B cell (primary cell): Measurements from ENCODE around the gene ATF4. TPM values are rescaled to one million over a fixed set of nuclear protein-coding genes. Genes with fewer than 3 reads are reported as not detected.

Source experiments
- ATAC-seq: fragments of 200-7000 bp; cut with Tn5 transposase; one replicate; pipeline ENCODE4 v1.10.0; 2021; ENCODE audit warnings: low read depth, mild to moderate bottlenecking, moderate number of reproducible peaks, moderate library complexity
- CTCF ChIA-PET: fragments of 350-600 bp; sonication (Branson Sonifier 250); formaldehyde crosslinking; loops from one replicate; lab custom pipeline; 2021; ENCODE audit warnings: antibody characterized with exemption, inconsistent platforms; lab: Charles Lee
- POLR2A ChIA-PET: fragments of 350-600 bp; sonication (Branson Sonifier 250); formaldehyde crosslinking; loops from one replicate; lab custom pipeline; 2021; ENCODE audit warnings: antibody characterized with exemption; lab: Charles Lee
- DNase-seq: peaks from one replicate; pipeline ENCODE4 v3.0.0; 2013
- H2AFZ ChIP-seq: 2 replicates; pipeline ENCODE4 v1.6.1; 2012; ENCODE audit warnings: mild to moderate bottlenecking, low read depth, low read length; ENCODE audit not compliant: insufficient read depth, poor library complexity, severe bottlenecking
- H3K27ac ChIP-seq, 2 donors: 1 replicate in 1 of 2; 2 replicates in 1 of 2; pipeline ENCODE4 v1.5.1; 2012 to 2013; ENCODE audit warnings: low read length in 2 of 2, mild to moderate bottlenecking in 2 of 2, moderate library complexity in 1 of 2
- H3K27me3 ChIP-seq, 4 experiments: fragments of 200-600 bp in 1 of 4; sonication (generic) in 1 of 4; replicated peaks in 1 of 4; 1 replicate in 2 of 4; 2 replicates in 2 of 4; pipeline versions ENCODE4 v1.6.1 to v1.7.0; 2013 to 2016; ENCODE audit warnings: low read length in 3 of 4, mild to moderate bottlenecking in 2 of 4, mixed read lengths in 1 of 4, moderate library complexity in 1 of 4; ENCODE audit not compliant: insufficient read depth in 4 of 4, control insufficient read depth in 3 of 4; ENCODE audit errors: control extremely low read depth in 1 of 4
- H3K36me3 ChIP-seq, 2 experiments: replicated peaks in 1 of 2; 1 replicate in 1 of 2; 2 replicates in 1 of 2; pipeline versions ENCODE4 v1.6.1 to v1.7.1; 2013; ENCODE audit warnings: low read length in 1 of 2; ENCODE audit not compliant: insufficient read depth in 2 of 2, control insufficient read depth in 1 of 2; ENCODE audit errors: control extremely low read depth in 1 of 2, extremely low read depth in 1 of 2
- H3K4me1 ChIP-seq, 2 donors: fragments of 200-600 bp in 1 of 2; sonication (generic) in 1 of 2; 1 replicate in 1 of 2; 2 replicates in 1 of 2; pipeline versions ENCODE4 v1.5.1 to v1.6.1; 2013 to 2017; ENCODE audit warnings: low read length in 2 of 2; ENCODE audit not compliant: control insufficient read depth in 2 of 2, insufficient read depth in 2 of 2
- H3K4me2 ChIP-seq: replicated peaks from 2 replicates; pipeline ENCODE3; 2012; ENCODE audit warnings: mild to moderate bottlenecking, low read depth, low read length; ENCODE audit not compliant: poor library complexity, severe bottlenecking
- H3K4me3 ChIP-seq, 5 experiments: fragments of 200-600 bp in 1 of 5; sonication (generic) in 1 of 5; 1 replicate in 3 of 5; 2 replicates in 2 of 5; pipeline versions ENCODE4 v1.5.1 to v1.7.0; 2011 to 2016; ENCODE audit warnings: low read length in 4 of 5, mild to moderate bottlenecking in 4 of 5, low read depth in 2 of 5, control low read depth in 1 of 5, moderate library complexity in 1 of 5; ENCODE audit not compliant: insufficient read depth in 1 of 5; ENCODE audit errors: control extremely low read depth in 1 of 5, extremely low read depth in 1 of 5
- H3K79me2 ChIP-seq: fragments of 200-600 bp; sonication (generic); one replicate; pipeline ENCODE4 v1.6.0; 2016; ENCODE audit warnings: low read length; ENCODE audit not compliant: control insufficient read depth, insufficient read depth
- H3K9ac ChIP-seq: fragments of 200-600 bp; sonication (generic); 2 replicates; pipeline ENCODE4 v1.6.1; 2017; ENCODE audit warnings: mild to moderate bottlenecking, low read length, moderate library complexity
- H3K9me3 ChIP-seq, 3 donors: one replicate each; pipeline versions ENCODE4 v1.6.1 to v1.7.1; 2013; ENCODE audit warnings: low read length in 2 of 3; ENCODE audit not compliant: control insufficient read depth in 2 of 3, insufficient read depth in 1 of 3; ENCODE audit errors: control extremely low read depth in 1 of 3
- H4K20me1 ChIP-seq: 2 replicates; pipeline ENCODE4 v1.6.0; 2012; ENCODE audit warnings: mild to moderate bottlenecking, low read length; ENCODE audit not compliant: insufficient read depth, control insufficient read depth, poor library complexity, severe bottlenecking
- H3K27ac Mint-ChIP-seq: one replicate; pipeline ENCODE4 v1.8.0; 2021; ENCODE audit warnings: mixed read lengths
- H3K27me3 Mint-ChIP-seq: one replicate; pipeline ENCODE4 v1.8.0; 2021; ENCODE audit warnings: mixed read lengths
- H3K4me1 Mint-ChIP-seq: one replicate; pipeline ENCODE4 v1.8.0; 2021; ENCODE audit warnings: mixed read lengths
- H3K4me3 Mint-ChIP-seq: one replicate; pipeline ENCODE4 v1.8.0; 2021; ENCODE audit warnings: mixed read lengths
- H3K9me3 Mint-ChIP-seq: one replicate; pipeline ENCODE4 v1.8.0; 2022; ENCODE audit warnings: mixed read lengths; ENCODE audit not compliant: insufficient read depth
- CTCF ChIP-seq: fragments of 200-600 bp; IDR thresholded peaks from one replicate; pipeline ENCODE4 v1.8.0; 2022; ENCODE audit warnings: antibody characterized with exemption, mild to moderate bottlenecking
- EZH2 ChIP-seq: IDR thresholded peaks from 2 replicates; pipeline ENCODE4 v1.6.1; 2012; ENCODE audit warnings: borderline replicate concordance, low read depth, mild to moderate bottlenecking, moderate library complexity, low read length; ENCODE audit not compliant: insufficient read depth, poor library complexity, severe bottlenecking
- WGBS: methylation state at CpG from one replicate; pipeline ENCODE4 v1.1.5; 2013; ENCODE audit warnings: missing lambda C conversion rate; ENCODE audit not compliant: insufficient coverage; 5-methylcytosine and 5-hydroxymethylcytosine counted together
- intact Hi-C: fragments of 100-400 bp; cut with micrococcal nuclease; formaldehyde crosslinking; loops from one replicate; pipeline ENCODE4 v1.10.0; 2022
- polyA plus RNA-seq: library from polyadenylated mRNA; depleted of rRNA; stranded (reverse); fragments of >200 nt; gene quantifications from 2 replicates; pipeline ENCODE4 v1.2.3, GENCODE V29; 2012
- total RNA-seq, 2 donors: library from RNA; stranded (reverse); fragments of 120-200 nt in 1 of 2; gene quantifications; 1 replicate in 1 of 2; 2 replicates in 1 of 2; pipeline versions ENCODE4 v1.2.3 to v1.2.4, GENCODE V29; 2013 to 2022

Gene ATF4
- total and polyA plus RNA-seq, 2 donors (not counting 1 experiment from before 2014, with no cell fraction given) = 244 to 678 TPM

GRCh38 chr22:39536711-39537110, 16.3 kb downstream of the ATF4 start:
- DNase-seq = no peak
- Histone ChIP-seq H3K27ac (no peak overlapping the region), H3K27me3 (peaks cover 0 to 8% (median 0%) of the 10 kb centered on the region in 4 experiments), H4K20me1 (peaks cover 5% of the 10 kb centered on the region), H3K79me2 (peaks cover 8% of the 10 kb centered on the region), H2AFZ (no peak overlapping the region), H3K9ac (no peak overlapping the region), H3K4me3 (no peak overlapping the region), H3K36me3 (no peaks in the 10 kb centered on the region), H3K9me3 (no peaks in the 10 kb centered on the region), H3K4me2 (no peak overlapping the region), H3K4me1 (peaks cover 4 to 16% of the 10 kb centered on the region in 2 donors)
- peaks cover 12% of the 10 kb centered on the region for H3K4me1 Mint-ChIP-seq
- H3K9me3 Mint-ChIP-seq = no peaks in the 10 kb centered on the region
- ATAC-seq = no peak
- peaks cover 5% of the 10 kb centered on the region for H3K27me3 Mint-ChIP-seq
- POLR2A ChIA-PET = interaction anchor here (0.9 kb wide), 1 partner anchor 500 kb away, joined by 4 read pairs; no protein-coding TSS in a partner anchor
- WGBS = 79% methylated on average over 8 of the region's 8 CpGs
- no peak for TF ChIP-seq CTCF
- TF ChIP-seq EZH2 = no peak
- intact Hi-C loops = no loop called here
- CTCF ChIA-PET = interaction anchor here (0.7 to 13.4 kb wide), 10 partner anchors 9 to 811 kb away, joined by 3 to 328 read pairs (median 6); partner anchors contain the start of genes ADSL and RPL3
- H3K4me3 Mint-ChIP-seq = no peak overlapping the region
- no peak overlapping the region for H3K27ac Mint-ChIP-seq

GRCh38 chr22:39537975-39538374, 17.6 kb downstream of the ATF4 start:
- no peak overlapping the region for H2AFZ ChIP-seq
- H3K27me3 ChIP-seq = peaks cover 0 to 8% (median under 1%) of the 10 kb centered on the region in 4 experiments
- H3K4me3 Mint-ChIP-seq = no peak overlapping the region
- intact Hi-C loops = no loop called here
- CTCF ChIA-PET = interaction anchor here (1.1 to 13.4 kb wide), 5 partner anchors 14 to 499 kb away, joined by 3 to 328 read pairs (median 4); no protein-coding TSS in a partner anchor
- H3K9me3 ChIP-seq = no peaks in the 10 kb centered on the region
- DNase-seq (no peak), ATAC-seq (no peak)
- POLR2A ChIA-PET = no interaction called here
- no peak overlapping the region for H3K4me3 ChIP-seq
- peaks cover 10% of the 10 kb centered on the region for H3K27me3 Mint-ChIP-seq
- H3K36me3 ChIP-seq = no peaks in the 10 kb centered on the region
- H3K79me2 ChIP-seq = no peaks in the 10 kb centered on the region
- peaks cover 0 to 11% of the 10 kb centered on the region in 2 donors for H3K4me1 ChIP-seq
- TF ChIP-seq EZH2 = no peak
- TF ChIP-seq CTCF = no peak
- H3K4me1 Mint-ChIP-seq = peaks cover 2% of the 10 kb centered on the region
- no peak overlapping the region for H3K9ac ChIP-seq
- no CpG with 5 or more reads among the region's 2 CpGs for WGBS
- H3K4me2 ChIP-seq = no peak overlapping the region
- H4K20me1 ChIP-seq = no peaks in the 10 kb centered on the region
- no peak overlapping the region for H3K27ac Mint-ChIP-seq
- no peaks in the 10 kb centered on the region for H3K9me3 Mint-ChIP-seq
- H3K27ac ChIP-seq = no peak overlapping the region
